CD4-positive, CD25-positive, alpha-beta regulatory T cell (primary cell): ENCODE results near the gene TXK. TPM values are rescaled to one million over a fixed set of nuclear protein-coding genes. Genes with fewer than 3 reads are reported as not detected.

Experiments used
- ATAC-seq, 2 donors: fragments of 150-1000 bp; cut with Tn5 transposase; one replicate each; pipeline ENCODE4 v1.10.0; 2021; ENCODE audit warnings: low read depth in 2 of 2, moderate number of reproducible peaks in 2 of 2, moderate library complexity in 1 of 2
- DNase-seq, 3 donors: peaks; one replicate each; pipeline versions ENCODE4 v3.0.0 to v3.0.0-alpha.2; 2012 to 2022; ENCODE audit warnings: mixed read lengths in 1 of 3
- H3K27ac ChIP-seq: one replicate; pipeline ENCODE4 v1.7.0; 2013; ENCODE audit warnings: mild to moderate bottlenecking, low read length; ENCODE audit not compliant: insufficient read depth, poor library complexity, severe bottlenecking
- H3K27me3 ChIP-seq: one replicate; pipeline ENCODE4 v1.7.0; 2013; ENCODE audit warnings: low read length; ENCODE audit not compliant: control insufficient read depth, insufficient read depth
- H3K36me3 ChIP-seq: one replicate; pipeline ENCODE4 v1.7.0; 2013; ENCODE audit warnings: mild to moderate bottlenecking, low read length, moderate library complexity; ENCODE audit not compliant: control insufficient read depth, insufficient read depth
- H3K4me1 ChIP-seq: 2 replicates; pipeline ENCODE4 v1.7.0; 2013; ENCODE audit warnings: mild to moderate bottlenecking, low read length; ENCODE audit not compliant: insufficient read depth, control insufficient read depth, poor library complexity, severe bottlenecking
- H3K4me3 ChIP-seq: one replicate; pipeline ENCODE4 v1.7.0; 2013; ENCODE audit warnings: low read depth, mild to moderate bottlenecking, low read length, moderate library complexity
- H3K9me3 ChIP-seq, 2 experiments: 1 replicate in 1 of 2; 2 replicates in 1 of 2; pipeline ENCODE4 v1.7.0; 2013; ENCODE audit warnings: low read length in 2 of 2, mild to moderate bottlenecking in 1 of 2, moderate library complexity in 1 of 2; ENCODE audit not compliant: control insufficient read depth in 2 of 2
- H3K27ac Mint-ChIP-seq, 3 donors: one replicate each; pipeline ENCODE4 v1.8.0; 2020 to 2022; ENCODE audit warnings: mild to moderate bottlenecking in 3 of 3, mixed read lengths in 3 of 3, moderate library complexity in 2 of 3
- H3K27me3 Mint-ChIP-seq: one replicate; pipeline ENCODE4 v1.8.0; 2022; ENCODE audit warnings: mild to moderate bottlenecking, mixed read lengths
- H3K36me3 Mint-ChIP-seq: one replicate; pipeline ENCODE4 v1.8.0; 2020; ENCODE audit warnings: mixed read lengths
- H3K4me1 Mint-ChIP-seq, 4 donors: one replicate each; pipeline ENCODE4 v1.8.0; 2020 to 2022; ENCODE audit warnings: mixed read lengths in 4 of 4, mild to moderate bottlenecking in 1 of 4
- H3K4me3 Mint-ChIP-seq, 4 donors: one replicate each; pipeline ENCODE4 v1.8.0; 2020 to 2022; ENCODE audit warnings: mild to moderate bottlenecking in 4 of 4, mixed read lengths in 4 of 4, moderate library complexity in 3 of 4
- H3K9me3 Mint-ChIP-seq, 7 donors: one replicate each; pipeline ENCODE4 v1.8.0; 2020 to 2022; ENCODE audit warnings: mixed read lengths in 7 of 7, mild to moderate bottlenecking in 3 of 7, moderate library complexity in 2 of 7
- polyA plus RNA-seq, 4 donors: library from polyadenylated mRNA; unstranded; fragments of 300-500 nt; fragmentation: Illumina TruSeq; gene quantifications; one replicate each; pipeline ENCODE4 v1.2.3, GENCODE V29; 2021
- total RNA-seq: library from RNA; stranded (reverse); gene quantifications from one replicate; pipeline ENCODE4 v1.2.3, GENCODE V29; 2022

Gene TXK
- total and polyA plus RNA-seq, 5 donors from 2014 or later, result 38.3 to 77.2 (median 58.0) TPM

GRCh38 chr4:48103483-48104139, 30.4 kb downstream of the TXK start:
- H3K27me3 ChIP-seq, result no peaks in the 10 kb centered on the region
- Mint-ChIP-seq H3K4me3 (no peak overlapping the region), H3K9me3 (no peaks in the 10 kb centered on the region), H3K27ac (peak overlapping the region; percentile 23 to 79 (median 56)), H3K4me1 (peaks cover 10 to 38% (median 21%) of the 10 kb centered on the region in 4 donors), H3K27me3 (no peaks in the 10 kb centered on the region), H3K36me3 (peaks cover 25% of the 10 kb centered on the region)
- no peaks in the 10 kb centered on the region for H3K9me3 ChIP-seq
- ATAC-seq (no peak), DNase-seq (no peak)
- no peak overlapping the region for H3K27ac ChIP-seq
- H3K4me3 ChIP-seq, result no peak overlapping the region
- peaks cover 3% of the 10 kb centered on the region for H3K4me1 ChIP-seq
- H3K36me3 ChIP-seq, result peaks cover 52% of the 10 kb centered on the region

GRCh38 chr4:48102303-48102702, 31.7 kb downstream of the TXK start:
- ATAC-seq, result no peak
- H3K27me3 ChIP-seq, result no peaks in the 10 kb centered on the region
- no peak for DNase-seq
- H3K27ac ChIP-seq, result no peak overlapping the region
- Mint-ChIP-seq H3K27me3 (no peaks in the 10 kb centered on the region), H3K36me3 (peaks cover 25% of the 10 kb centered on the region), H3K9me3 (no peaks in the 10 kb centered on the region), H3K27ac (no peak overlapping the region), H3K4me1 (peaks cover 10 to 36% (median 20%) of the 10 kb centered on the region in 4 donors), H3K4me3 (no peak overlapping the region)
- no peak overlapping the region for H3K4me3 ChIP-seq
- peaks cover 3% of the 10 kb centered on the region for H3K4me1 ChIP-seq
- H3K36me3 ChIP-seq, result peaks cover 49% of the 10 kb centered on the region
- H3K9me3 ChIP-seq, result no peaks in the 10 kb centered on the region

- peak overlapping the region in 1 of 3 donors; percentile 20 for H3K27ac Mint-ChIP-seq
- peaks cover 4 to 32% (median 13%) of the 10 kb centered on the region in 4 donors for H3K4me1 Mint-ChIP-seq
- H3K4me3 ChIP-seq, result no peak overlapping the region
- no peak overlapping the region for H3K27ac ChIP-seq
- no peaks in the 10 kb centered on the region for H3K27me3 Mint-ChIP-seq
- H3K4me1 ChIP-seq, result no peaks in the 10 kb centered on the region
- no peaks in the 10 kb centered on the region for H3K27me3 ChIP-seq
- ATAC-seq (no peak), DNase-seq (no peak)
- H3K9me3 Mint-ChIP-seq, result no peaks in the 10 kb centered on the region
- H3K36me3 Mint-ChIP-seq, result peaks cover 29% of the 10 kb centered on the region
- H3K4me3 Mint-ChIP-seq, result no peak overlapping the region
- H3K36me3 ChIP-seq, result peaks cover 48% of the 10 kb centered on the region
- H3K9me3 ChIP-seq, result no peaks in the 10 kb centered on the region
Observed at GRCh38 chr4:48100256-48100655, 33.8 kb downstream of the TXK start.

- Mint-ChIP-seq H3K27ac (peak overlapping the region in 2 of 3 donors; percentile 28 to 39), H3K4me3 (no peak overlapping the region), H3K4me1 (peaks cover 0 to 25% (median 5%) of the 10 kb centered on the region in 4 donors), H3K9me3 (no peaks in the 10 kb centered on the region), H3K27me3 (no peaks in the 10 kb centered on the region), H3K36me3 (peaks cover 26% of the 10 kb centered on the region)
- Histone ChIP-seq H3K4me1 (no peaks in the 10 kb centered on the region), H3K27me3 (no peaks in the 10 kb centered on the region), H3K4me3 (no peak overlapping the region), H3K27ac (no peak overlapping the region), H3K36me3 (peaks cover 70% of the 10 kb centered on the region), H3K9me3 (no peaks in the 10 kb centered on the region)
- no peak for DNase-seq
- ATAC-seq, result no peak
Observed at GRCh38 chr4:48095441-48095840, 38.6 kb downstream of the TXK start.

- Histone ChIP-seq H3K4me1 (no peaks in the 10 kb centered on the region), H3K9me3 (no peaks in the 10 kb centered on the region), H3K27ac (no peak overlapping the region), H3K36me3 (peaks cover 77% of the 10 kb centered on the region), H3K27me3 (no peaks in the 10 kb centered on the region), H3K4me3 (no peak overlapping the region)
- H3K4me1 Mint-ChIP-seq, result peaks cover 0 to 16% (median 5%) of the 10 kb centered on the region in 4 donors
- no peaks in the 10 kb centered on the region for H3K9me3 Mint-ChIP-seq
- no peak for DNase-seq
- H3K27ac Mint-ChIP-seq, result peak overlapping the region in 2 of 3 donors; percentile 11 to 44
- no peak overlapping the region for H3K4me3 Mint-ChIP-seq
- H3K27me3 Mint-ChIP-seq, result no peaks in the 10 kb centered on the region
- ATAC-seq, result no peak
- H3K36me3 Mint-ChIP-seq, result peaks cover 21% of the 10 kb centered on the region
Observed at GRCh38 chr4:48093991-48094416, 40.0 kb downstream of the TXK start.

GRCh38 chr4:48090621-48091020, 43.4 kb downstream of the TXK start:
- H3K36me3 ChIP-seq, result peaks cover 86% of the 10 kb centered on the region
- H3K9me3 Mint-ChIP-seq, result no peaks in the 10 kb centered on the region

GRCh38 chr4:48085821-48086589, 48.0 kb downstream of the TXK start:
- Mint-ChIP-seq H3K27ac (peak overlapping the region in 1 of 3 donors; percentile 48), H3K9me3 (no peaks in the 10 kb centered on the region), H3K4me3 (no peak overlapping the region), H3K27me3 (no peaks in the 10 kb centered on the region), H3K4me1 (peaks cover 0 to 29% (median 8%) of the 10 kb centered on the region in 4 donors), H3K36me3 (peaks cover 46% of the 10 kb centered on the region)
- H3K27ac ChIP-seq, result no peak overlapping the region
- no peaks in the 10 kb centered on the region for H3K27me3 ChIP-seq
- DNase-seq (no peak), ATAC-seq (no peak)
- H3K4me1 ChIP-seq, result no peaks in the 10 kb centered on the region
- peaks cover 67% of the 10 kb centered on the region for H3K36me3 ChIP-seq
- no peak overlapping the region for H3K4me3 ChIP-seq
- no peaks in the 10 kb centered on the region for H3K9me3 ChIP-seq

More at GRCh38 chr4:48090621-48091020, 43.4 kb downstream of the TXK start:
- H3K4me3 Mint-ChIP-seq, result no peak overlapping the region
- peaks cover 38% of the 10 kb centered on the region for H3K36me3 Mint-ChIP-seq
- no peak for DNase-seq
- H3K27me3 Mint-ChIP-seq, result no peaks in the 10 kb centered on the region
- Histone ChIP-seq H3K4me3 (no peak overlapping the region), H3K4me1 (no peaks in the 10 kb centered on the region), H3K27ac (no peak overlapping the region), H3K9me3 (no peaks in the 10 kb centered on the region), H3K27me3 (no peaks in the 10 kb centered on the region)
- no peak for ATAC-seq
- H3K4me1 Mint-ChIP-seq, result peaks cover 0 to 15% (median 5%) of the 10 kb centered on the region in 4 donors
- H3K27ac Mint-ChIP-seq, result no peak overlapping the region
